Fibroblast of pulmonary artery (primary cell): Measurements from ENCODE around the gene SH3TC1.

Source experiments
- DNase-seq: peaks from one replicate; pipeline ENCODE4 v3.0.0-alpha.2; 2010; ENCODE audit warnings: low read depth
- H3K4me3 ChIP-seq: replicated peaks from 2 replicates; pipeline ENCODE4 v1.5.1; 2011; ENCODE audit warnings: low read depth, mild to moderate bottlenecking, control low read depth, low read length, moderate library complexity
- TF ChIP-seq, protein P1 (sequence below): IDR thresholded peaks from 2 replicates; pipeline ENCODE4 v1.5.1; 2011; ENCODE audit warnings: mild to moderate bottlenecking, control low read depth, low read length, inconsistent platforms; ENCODE audit errors: missing control alignments

The SH3TC1 gene

DNA sequence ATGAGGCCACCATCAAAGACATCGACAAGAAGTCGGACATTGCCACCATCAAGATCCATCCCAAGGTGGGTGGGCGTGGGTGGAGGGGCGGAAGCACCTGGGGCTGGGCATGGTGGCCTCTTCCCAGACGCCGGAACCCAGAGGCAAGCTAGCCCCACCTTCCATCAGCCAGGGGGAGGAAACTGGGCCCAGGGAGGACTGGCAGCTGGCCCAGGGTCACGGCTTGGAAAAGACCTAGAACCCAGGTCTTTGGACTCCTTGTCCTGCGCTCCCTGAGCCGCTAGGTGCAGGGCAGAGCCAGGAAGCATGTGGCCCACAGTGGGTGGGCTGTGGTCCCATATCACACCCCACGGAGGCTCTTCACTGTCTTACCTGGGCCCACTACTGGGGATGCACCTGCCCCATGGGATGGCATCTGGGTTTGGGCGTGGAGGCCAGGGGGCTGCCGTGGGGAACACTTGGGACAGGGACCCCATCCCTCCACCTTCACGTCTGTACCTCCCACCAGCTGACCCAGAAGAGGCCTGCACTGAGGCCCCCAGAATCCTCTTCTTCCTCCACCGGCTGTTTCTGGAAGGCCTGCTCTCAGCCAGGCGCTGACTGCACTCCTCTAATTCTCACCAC is 87.7 kb downstream of the SH3TC1 start:
- TF ChIP-seq, protein P1, sequence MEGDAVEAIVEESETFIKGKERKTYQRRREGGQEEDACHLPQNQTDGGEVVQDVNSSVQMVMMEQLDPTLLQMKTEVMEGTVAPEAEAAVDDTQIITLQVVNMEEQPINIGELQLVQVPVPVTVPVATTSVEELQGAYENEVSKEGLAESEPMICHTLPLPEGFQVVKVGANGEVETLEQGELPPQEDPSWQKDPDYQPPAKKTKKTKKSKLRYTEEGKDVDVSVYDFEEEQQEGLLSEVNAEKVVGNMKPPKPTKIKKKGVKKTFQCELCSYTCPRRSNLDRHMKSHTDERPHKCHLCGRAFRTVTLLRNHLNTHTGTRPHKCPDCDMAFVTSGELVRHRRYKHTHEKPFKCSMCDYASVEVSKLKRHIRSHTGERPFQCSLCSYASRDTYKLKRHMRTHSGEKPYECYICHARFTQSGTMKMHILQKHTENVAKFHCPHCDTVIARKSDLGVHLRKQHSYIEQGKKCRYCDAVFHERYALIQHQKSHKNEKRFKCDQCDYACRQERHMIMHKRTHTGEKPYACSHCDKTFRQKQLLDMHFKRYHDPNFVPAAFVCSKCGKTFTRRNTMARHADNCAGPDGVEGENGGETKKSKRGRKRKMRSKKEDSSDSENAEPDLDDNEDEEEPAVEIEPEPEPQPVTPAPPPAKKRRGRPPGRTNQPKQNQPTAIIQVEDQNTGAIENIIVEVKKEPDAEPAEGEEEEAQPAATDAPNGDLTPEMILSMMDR: no peak
- no peak for DNase-seq
- H3K4me3 ChIP-seq: no peak overlapping the region

DNA sequence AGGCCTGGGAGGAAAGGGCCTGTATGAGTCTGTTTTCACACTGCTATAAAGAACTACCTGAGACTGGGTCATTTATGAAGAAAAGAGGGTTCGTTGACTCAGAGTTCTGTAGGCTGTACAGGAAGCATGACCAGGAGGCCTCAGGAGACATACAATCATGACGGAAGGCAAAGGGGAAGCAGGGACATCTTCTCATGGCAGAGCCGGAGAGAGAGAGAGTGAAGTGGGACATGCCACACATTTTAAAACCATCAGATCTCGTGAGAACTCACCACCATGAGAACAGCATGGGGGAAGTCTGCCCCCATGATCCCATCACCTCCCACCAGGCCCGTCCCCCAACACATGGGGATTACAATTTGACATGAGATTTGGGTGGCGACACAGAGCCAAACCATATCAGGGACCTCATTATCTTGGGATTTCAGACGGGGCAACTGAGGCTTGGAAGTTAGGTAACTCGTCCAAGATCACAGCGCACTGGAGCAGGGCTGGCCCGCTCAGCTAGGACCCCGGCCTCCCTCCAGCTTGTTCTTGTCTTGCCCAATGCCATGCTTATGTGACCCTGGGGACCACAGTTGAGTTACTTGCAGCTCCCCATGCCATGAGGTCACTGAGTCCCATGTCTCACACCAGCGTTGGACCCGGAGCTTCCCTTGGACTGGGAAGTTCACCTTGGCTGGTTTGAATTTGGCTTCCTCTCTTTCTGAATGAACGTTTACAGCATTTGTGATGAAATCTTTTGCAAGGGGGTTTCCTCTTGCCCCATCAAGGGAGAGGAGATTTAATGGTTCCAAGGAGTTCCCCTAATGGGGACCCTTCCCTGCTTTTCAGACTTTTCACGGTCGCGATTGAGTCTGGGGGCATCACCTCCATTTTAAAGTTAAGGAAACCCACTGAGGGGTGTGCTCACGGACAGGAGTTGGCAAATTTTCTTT is 88.5 kb downstream of the SH3TC1 start:
- no peak for DNase-seq
- no peak overlapping the region for H3K4me3 ChIP-seq
- TF ChIP-seq, protein P1: no peak

DNA sequence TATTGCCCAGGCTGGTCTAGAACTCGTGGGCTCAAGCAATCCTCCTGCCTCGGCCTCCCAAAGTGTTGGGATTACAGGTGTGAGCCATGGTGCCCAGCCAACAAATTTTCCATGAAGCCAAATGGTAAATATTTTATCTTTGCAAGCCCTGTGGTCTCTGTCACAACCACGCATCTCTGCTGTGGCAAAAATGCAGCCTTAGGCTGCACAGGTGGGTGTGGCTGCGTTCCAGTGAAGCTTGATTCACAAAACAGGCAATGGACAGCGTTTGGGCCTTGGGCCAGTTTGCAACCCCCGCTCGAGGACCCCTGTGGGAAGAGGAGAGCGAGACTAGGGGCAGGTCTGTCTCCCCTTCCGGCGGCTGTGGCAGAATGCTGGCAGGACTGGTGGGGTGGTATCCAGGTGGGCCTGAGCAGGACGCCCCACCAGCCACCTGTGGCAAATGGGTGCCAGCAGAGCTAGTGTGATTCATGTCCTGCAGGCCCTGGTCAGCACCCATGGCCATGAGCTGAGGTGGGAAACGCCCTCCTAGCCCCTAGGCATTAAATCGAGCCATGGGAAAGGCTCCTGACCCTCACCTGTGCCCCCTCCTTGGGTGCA is 90.2 kb downstream of the SH3TC1 start:
- DNase-seq: no peak
- no peak overlapping the region for H3K4me3 ChIP-seq
- TF ChIP-seq, protein P1: no peak

DNA sequence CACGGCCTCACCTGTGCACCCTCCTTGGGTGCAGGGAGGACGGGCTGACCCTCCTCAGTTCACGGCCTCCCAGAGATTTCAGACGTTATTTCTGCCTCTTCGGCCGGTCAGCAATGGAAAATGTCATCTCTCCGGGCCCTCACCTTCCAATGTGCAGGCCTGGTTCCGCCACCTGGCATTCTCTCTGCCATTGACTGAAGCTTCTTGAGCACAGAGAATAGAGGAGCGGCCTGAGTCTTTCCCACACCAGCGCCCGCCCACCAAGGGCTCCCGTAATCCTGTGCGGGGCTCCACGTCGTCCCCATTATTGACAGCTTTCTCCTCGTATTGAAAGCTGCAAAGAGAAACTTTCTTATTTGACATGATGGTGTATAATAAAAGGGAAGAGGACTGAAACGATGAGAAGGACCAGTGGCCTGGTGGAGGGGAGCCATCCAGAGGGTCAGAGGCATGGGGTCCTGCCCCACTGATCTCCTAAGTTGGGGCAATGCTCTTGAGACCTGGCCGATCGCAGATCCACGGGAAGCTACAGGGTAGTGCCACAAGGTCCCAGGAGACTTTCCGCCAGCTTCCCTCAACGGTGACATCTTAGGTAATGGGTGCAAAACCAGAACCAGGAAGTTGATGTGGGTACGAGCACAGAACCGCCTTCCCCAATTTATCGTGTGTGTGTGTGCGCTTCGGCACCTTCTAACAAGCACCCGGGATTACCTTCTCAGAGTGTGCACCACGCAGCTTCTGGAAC is 91.0 kb downstream of the SH3TC1 start:
- H3K4me3 ChIP-seq: no peak overlapping the region
- TF ChIP-seq, protein P1: no peak
- DNase-seq: no peak

DNA sequence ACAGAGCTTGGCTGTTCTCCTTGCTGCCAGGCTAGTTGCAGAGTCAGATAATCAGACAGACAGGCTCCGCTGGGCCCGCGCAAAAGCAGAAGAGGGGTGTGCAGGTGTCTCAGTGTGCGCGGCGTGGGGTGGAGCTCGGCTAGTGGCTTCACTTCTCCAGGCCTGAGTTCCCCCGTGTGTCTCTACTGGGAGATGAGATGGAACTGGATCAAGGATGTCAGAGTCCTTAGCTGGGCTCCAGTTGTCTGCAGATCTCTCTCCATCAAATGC is 91.5 kb downstream of the SH3TC1 start:
- no peak overlapping the region for H3K4me3 ChIP-seq
- DNase-seq: no peak
- TF ChIP-seq, protein P1: no peak
